ENCODE data around the gene SPSB4. TPM values are rescaled to one million over a fixed set of nuclear protein-coding genes. Genes with fewer than 3 reads are reported as not detected.

Gene SPSB4
- not detected in 2 replicates for total RNA-seq (ENCODE audit: low replicate concordance)

DNA sequence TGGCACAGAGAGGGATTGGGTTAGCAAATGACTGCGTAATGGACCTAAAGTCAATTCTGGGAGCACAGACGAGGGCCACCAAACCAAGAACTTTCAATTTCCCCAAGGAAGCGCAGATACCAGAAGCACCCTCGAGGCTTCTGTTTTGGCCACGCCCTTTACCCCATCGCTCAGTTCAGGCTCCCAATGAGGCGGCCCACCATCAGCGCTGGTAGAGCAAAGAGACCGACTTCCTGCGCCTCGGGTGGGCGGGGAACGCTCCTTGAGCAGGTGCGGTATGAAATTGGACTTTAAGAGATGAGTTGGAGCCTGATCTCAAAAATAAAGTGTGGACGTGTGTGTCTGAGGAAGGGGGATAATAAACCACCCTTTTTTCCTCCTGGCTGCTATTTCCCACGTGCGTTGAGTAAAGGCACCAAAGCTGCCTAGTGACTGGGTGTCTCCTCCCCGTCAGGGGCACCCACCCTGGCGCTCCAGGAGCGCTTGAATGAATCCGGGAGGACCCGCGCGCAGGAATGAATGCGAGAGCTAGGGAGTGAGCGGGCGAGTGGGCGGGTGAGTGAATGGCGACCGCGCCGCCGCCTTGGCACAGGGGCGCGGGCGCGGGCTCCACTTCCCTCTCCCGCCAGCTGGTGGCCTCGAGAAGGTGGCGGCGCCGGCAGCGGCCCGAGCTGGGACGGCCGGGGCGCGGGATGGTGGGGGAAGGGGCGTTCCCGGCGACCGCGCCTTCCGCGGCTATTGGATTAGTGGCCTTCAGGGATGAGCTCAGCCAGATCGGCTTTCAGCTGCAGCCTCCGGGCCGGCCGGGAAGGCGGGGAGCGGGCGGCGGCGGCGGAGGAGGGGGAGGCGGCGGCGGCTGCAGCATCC is at the start of gene SPSB4:
Gene SPSB4 (plus strand): TSS at position 772 of the 867 bp plus-strand sequence. CDS start 14,758 bp downstream, outside the sequence.

Other genes starting within 250 kb of the SPSB4 start
- 42.1 and 66.4 TPM in 2 replicates for gene SLC25A36, start 109.5 kb upstream of the SPSB4 start, total RNA-seq (ENCODE audit: low replicate concordance)
- 5.4 and 8.6 TPM in 2 replicates for gene PXYLP1, start 180.5 kb downstream of the SPSB4 start, total RNA-seq (ENCODE audit: low replicate concordance)